Trophoblast cell (in vitro differentiated cells and primary cell): ENCODE data around the gene CYB5RL.

Experiments
- DNase-seq, 2 donors: peaks; one replicate each; pipeline ENCODE4 v3.0.0-alpha.2; 2016
- H2AFZ ChIP-seq: 2 replicates; pipeline ENCODE4 v1.6.1; 2013; ENCODE audit warnings: low read length, moderate library complexity, mild to moderate bottlenecking; ENCODE audit not compliant: insufficient read depth, poor library complexity
- H2AK5ac ChIP-seq: 2 replicates; pipeline ENCODE4 v1.6.1; 2013; ENCODE audit warnings: mild to moderate bottlenecking, low read length
- H2BK120ac ChIP-seq: 2 replicates; pipeline ENCODE4 v1.6.1; 2013; ENCODE audit warnings: low read length, mild to moderate bottlenecking, moderate library complexity; ENCODE audit not compliant: insufficient read depth, poor library complexity
- H2BK12ac ChIP-seq: 2 replicates; pipeline ENCODE4 v1.6.1; 2013; ENCODE audit warnings: mild to moderate bottlenecking, low read length, moderate library complexity
- H2BK5ac ChIP-seq: 2 replicates; pipeline ENCODE4 v1.6.1; 2013; ENCODE audit warnings: low read length, low read depth, moderate library complexity, mild to moderate bottlenecking; ENCODE audit not compliant: poor library complexity
- H3K14ac ChIP-seq: 2 replicates; pipeline ENCODE4 v1.6.1; 2013; ENCODE audit warnings: mild to moderate bottlenecking, low read length
- H3K18ac ChIP-seq: 2 replicates; pipeline ENCODE4 v1.6.1; 2013; ENCODE audit warnings: mild to moderate bottlenecking, low read length
- H3K23ac ChIP-seq: 2 replicates; pipeline ENCODE4 v1.6.1; 2013; ENCODE audit warnings: low read length
- H3K27ac ChIP-seq: 2 replicates; pipeline ENCODE4 v1.5.1; 2013; ENCODE audit warnings: low read depth, mild to moderate bottlenecking, inconsistent platforms, low read length, moderate library complexity
- H3K27me3 ChIP-seq: 2 replicates; pipeline ENCODE4 v1.6.1; 2013; ENCODE audit warnings: inconsistent platforms, mild to moderate bottlenecking, low read length, moderate library complexity; ENCODE audit not compliant: insufficient read depth
- H3K36me3 ChIP-seq, 2 experiments: 1 replicate in 1 of 2; 2 replicates in 1 of 2; pipeline ENCODE4 v1.6.1; 2013; ENCODE audit warnings: low read length in 2 of 2, mild to moderate bottlenecking in 2 of 2, moderate library complexity in 1 of 2; ENCODE audit not compliant: insufficient read depth in 2 of 2, control insufficient read depth in 1 of 2
- H3K4ac ChIP-seq: 2 replicates; pipeline ENCODE4 v1.6.1; 2013; ENCODE audit warnings: low read depth, mild to moderate bottlenecking, low read length, moderate library complexity
- H3K4me1 ChIP-seq, 2 experiments: 1 replicate in 1 of 2; 2 replicates in 1 of 2; pipeline ENCODE4 v1.6.1; 2013; ENCODE audit warnings: low read length in 2 of 2, mild to moderate bottlenecking in 2 of 2, moderate library complexity in 1 of 2; ENCODE audit not compliant: insufficient read depth in 2 of 2, control insufficient read depth in 1 of 2
- H3K4me2 ChIP-seq: 2 replicates; pipeline ENCODE4 v1.6.1; 2013; ENCODE audit warnings: inconsistent platforms, mild to moderate bottlenecking, low read length, moderate library complexity
- H3K4me3 ChIP-seq: 2 replicates; pipeline ENCODE4 v1.5.1; 2013; ENCODE audit warnings: mild to moderate bottlenecking, low read depth, low read length, inconsistent platforms
- H3K79me1 ChIP-seq: one replicate; pipeline ENCODE4 v1.6.1; 2013; ENCODE audit warnings: low read length
- H3K79me2 ChIP-seq: 2 replicates; pipeline ENCODE4 v1.6.1; 2013; ENCODE audit warnings: low read length, mild to moderate bottlenecking; ENCODE audit not compliant: control insufficient read depth, insufficient read depth, poor library complexity
- H3K9ac ChIP-seq: 2 replicates; pipeline ENCODE4 v1.6.1; 2013; ENCODE audit warnings: mild to moderate bottlenecking, low read length
- H3K9me3 ChIP-seq: 2 replicates; pipeline ENCODE4 v1.6.1; 2013; ENCODE audit warnings: low read depth, mild to moderate bottlenecking, control low read depth, inconsistent platforms, low read length; ENCODE audit not compliant: insufficient read depth
- H4K12ac ChIP-seq: 2 replicates; pipeline ENCODE4 v1.6.1; 2013; ENCODE audit warnings: low read depth, mild to moderate bottlenecking, low read length, moderate library complexity
- H4K8ac ChIP-seq: 2 replicates; pipeline ENCODE4 v1.6.1; 2013; ENCODE audit warnings: low read depth, mild to moderate bottlenecking, low read length, moderate library complexity
- H4K91ac ChIP-seq: one replicate; pipeline ENCODE4 v1.6.1; 2013; ENCODE audit warnings: low read depth, mild to moderate bottlenecking, low read length, moderate library complexity
- WGBS: extraction: QIAGEN DNeasy Blood & Tissue Kit; methylation state at CpG from one replicate; pipeline ENCODE4 v1.1.7; 2013; ENCODE audit warnings: missing lambda C conversion rate; ENCODE audit not compliant: insufficient read length, insufficient coverage; ENCODE audit errors: extremely low coverage; 5-methylcytosine and 5-hydroxymethylcytosine counted together

The CYB5RL gene

GRCh38 chr1:54222711-54223110 is 22.9 kb upstream of the CYB5RL start:
- Histone ChIP-seq H4K91ac (no peak overlapping the region), H4K8ac (no peak overlapping the region), H3K4me1 (peaks cover under 1 to 10% of the 10 kb centered on the region in 2 experiments), H3K14ac (no peak overlapping the region), H2BK12ac (no peak overlapping the region), H3K9me3 (peaks cover 4% of the 10 kb centered on the region), H3K79me1 (no peaks in the 10 kb centered on the region), H3K36me3 (peaks cover 21 to 34% of the 10 kb centered on the region in 2 experiments), H2BK120ac (no peak overlapping the region), H3K4ac (no peak overlapping the region), H3K27ac (no peak overlapping the region), H3K23ac (no peak overlapping the region), H3K4me2 (no peak overlapping the region), H3K27me3 (no peaks in the 10 kb centered on the region), H3K4me3 (no peak overlapping the region), H3K79me2 (no peaks in the 10 kb centered on the region), H3K9ac (no peak overlapping the region), H2BK5ac (no peak overlapping the region), H3K18ac (no peak overlapping the region), H2AFZ (no peak overlapping the region), H4K12ac (no peak overlapping the region), H2AK5ac (no peak overlapping the region)
- no peak for DNase-seq
- no CpG with 5 or more reads among the region's 6 CpGs for WGBS

GRCh38 chr1:54221867-54222484 is 22.1 kb upstream of the CYB5RL start:
- Histone ChIP-seq H4K91ac (no peak overlapping the region), H3K27me3 (no peaks in the 10 kb centered on the region), H2BK12ac (no peak overlapping the region), H4K12ac (no peak overlapping the region), H3K14ac (no peak overlapping the region), H3K79me1 (no peaks in the 10 kb centered on the region), H3K4me2 (no peak overlapping the region), H3K36me3 (peaks cover 25 to 39% of the 10 kb centered on the region in 2 experiments), H2AFZ (no peak overlapping the region), H3K18ac (no peak overlapping the region), H3K9ac (no peak overlapping the region), H3K9me3 (peaks cover 4% of the 10 kb centered on the region), H2BK5ac (no peak overlapping the region), H3K27ac (no peak overlapping the region), H3K4ac (no peak overlapping the region), H2BK120ac (no peak overlapping the region), H3K79me2 (no peaks in the 10 kb centered on the region), H3K4me1 (peaks cover 0 to 5% of the 10 kb centered on the region in 2 experiments), H2AK5ac (no peak overlapping the region), H3K23ac (no peak overlapping the region), H4K8ac (no peak overlapping the region), H3K4me3 (no peak overlapping the region)
- WGBS, result no CpG with 5 or more reads among the region's 7 CpGs
- no peak for DNase-seq

- no peak overlapping the region for H4K8ac ChIP-seq
Observed at GRCh38 chr1:54221113-54221834, 21.4 kb upstream of the CYB5RL start.

GRCh38 chr1:54220004-54220811 is 20.4 kb upstream of the CYB5RL start:
- Histone ChIP-seq H3K4me3 (no peak overlapping the region), H3K4me1 (peaks cover 0 to 5% of the 10 kb centered on the region in 2 experiments), H3K9me3 (peaks cover 4% of the 10 kb centered on the region), H3K4me2 (no peak overlapping the region), H4K12ac (no peak overlapping the region), H3K4ac (no peak overlapping the region), H4K8ac (no peak overlapping the region), H3K9ac (no peak overlapping the region), H2BK5ac (no peak overlapping the region), H3K27ac (no peak overlapping the region), H2BK120ac (no peak overlapping the region), H2BK12ac (no peak overlapping the region), H2AK5ac (no peak overlapping the region), H3K36me3 (peaks cover 34 to 48% of the 10 kb centered on the region in 2 experiments), H3K23ac (no peak overlapping the region), H3K27me3 (no peaks in the 10 kb centered on the region), H2AFZ (no peak overlapping the region), H4K91ac (no peak overlapping the region), H3K18ac (no peak overlapping the region), H3K14ac (no peak overlapping the region), H3K79me1 (no peaks in the 10 kb centered on the region), H3K79me2 (no peaks in the 10 kb centered on the region)
- WGBS, result no CpG with 5 or more reads among the region's 18 CpGs
- DNase-seq, result no peak

More at GRCh38 chr1:54221113-54221834, 21.4 kb upstream of the CYB5RL start:
- H3K4me2 ChIP-seq, result no peak overlapping the region
- H3K14ac ChIP-seq, result no peak overlapping the region
- no peaks in the 10 kb centered on the region for H3K79me1 ChIP-seq
- no peaks in the 10 kb centered on the region for H3K27me3 ChIP-seq
- H3K79me2 ChIP-seq, result no peaks in the 10 kb centered on the region
- H3K4me3 ChIP-seq, result peak overlapping the region; percentile 49
- no peak overlapping the region for H2AFZ ChIP-seq
- H4K12ac ChIP-seq, result no peak overlapping the region
- no peak overlapping the region for H3K18ac ChIP-seq
- peaks cover 32 to 46% of the 10 kb centered on the region in 2 experiments for H3K36me3 ChIP-seq
- H3K9me3 ChIP-seq, result peaks cover 4% of the 10 kb centered on the region
- DNase-seq, result no peak
- H2BK12ac ChIP-seq, result no peak overlapping the region
- H2BK120ac ChIP-seq, result no peak overlapping the region
- H2AK5ac ChIP-seq, result no peak overlapping the region
- H4K91ac ChIP-seq, result no peak overlapping the region
- no peak overlapping the region for H2BK5ac ChIP-seq
- H3K27ac ChIP-seq, result no peak overlapping the region
- no CpG with 5 or more reads among the region's 12 CpGs for WGBS
- peaks cover 0 to 5% of the 10 kb centered on the region in 2 experiments for H3K4me1 ChIP-seq
- H3K9ac ChIP-seq, result no peak overlapping the region
- H3K23ac ChIP-seq, result no peak overlapping the region
- no peak overlapping the region for H3K4ac ChIP-seq
